ENCODE data around the gene AK3. TPM values are rescaled to one million over a fixed set of nuclear protein-coding genes. Genes with fewer than 3 reads are reported as not detected.

Gene AK3
- total RNA-seq, 2 donors from 2014 or later = 89.1 to 95.7 TPM

DNA sequence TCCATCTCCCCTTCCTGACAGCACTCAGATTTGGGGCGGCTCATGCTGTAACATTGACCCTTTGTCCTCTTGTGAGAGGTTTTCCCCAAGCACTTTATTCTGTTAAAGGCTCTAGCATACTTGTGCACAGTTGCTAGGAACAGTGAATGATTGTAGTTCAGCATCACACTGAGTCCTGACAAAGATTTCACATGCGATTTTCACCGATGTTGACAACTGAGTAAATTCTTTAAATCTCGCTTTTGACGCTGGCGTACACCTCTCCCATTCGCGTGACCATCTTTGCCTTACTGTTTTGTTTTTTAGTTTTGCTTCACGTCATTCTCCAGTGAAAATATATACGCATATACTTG lies 60.9 kb downstream of the AK3 start:
- DNase-seq (no peak), ATAC-seq (no peak)
- intact Hi-C loops (cut with DNase I, micrococcal nuclease) = loop anchor here in 1 of 2 donors (10.0 kb wide), 1 partner anchor 55 kb away; no protein-coding TSS in a partner anchor

DNA sequence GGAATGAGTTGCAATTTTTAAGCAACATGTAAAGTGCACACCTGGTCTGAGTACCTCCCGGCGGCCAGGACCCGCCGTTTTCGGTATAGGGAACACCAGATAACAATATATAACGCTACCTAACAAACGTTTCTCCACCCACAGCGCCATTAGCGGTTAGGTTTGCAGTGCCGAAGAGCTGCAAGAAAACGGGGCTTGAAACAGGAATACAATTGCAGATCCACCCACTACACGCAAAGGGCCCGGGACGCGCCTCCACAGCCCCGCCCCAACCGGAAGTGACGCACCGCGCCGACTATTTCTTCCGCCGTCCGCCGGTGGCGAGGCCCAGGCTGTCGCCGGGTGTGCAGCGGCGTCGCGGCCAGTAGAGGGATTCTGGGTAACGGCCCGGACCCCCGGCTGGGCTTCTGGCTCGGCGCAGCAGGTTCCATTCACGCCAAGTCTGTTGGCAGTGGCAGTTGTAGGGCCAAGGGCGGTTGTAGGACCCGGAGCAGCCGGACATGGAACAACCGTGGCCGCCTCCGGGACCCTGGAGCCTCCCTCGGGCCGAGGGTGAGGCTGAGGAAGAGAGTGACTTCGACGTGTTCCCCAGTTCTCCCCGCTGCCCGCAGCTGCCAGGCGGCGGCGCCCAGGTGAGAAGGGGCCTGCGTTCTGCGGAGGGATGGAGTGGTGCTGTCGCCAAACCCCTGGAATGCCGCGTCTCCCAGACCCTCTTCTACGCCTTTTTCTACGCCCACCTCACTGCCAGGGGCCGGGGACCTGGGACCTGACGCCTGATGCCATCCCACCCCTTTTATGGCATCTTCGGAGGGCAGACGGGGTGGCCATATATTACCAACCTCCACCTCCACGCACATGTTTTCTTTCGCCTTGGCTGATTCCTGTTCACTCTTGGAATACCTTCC lies 61.5 kb downstream of the AK3 start, which contains the start of gene CDC37L1:
Gene CDC37L1 (plus strand): TSS at position 302 of the 905 bp plus-strand sequence. CDS start 199 bp downstream, at position 501.
- peak; percentile 97 to 100 for DNase-seq
- intact Hi-C loops (cut with DNase I, micrococcal nuclease) = loop anchor here in 1 of 2 donors (10.0 kb wide), 1 partner anchor 55 kb away; no protein-coding TSS in a partner anchor
- peak; percentile 94 for ATAC-seq

GRCh38 chr9:4678679-4679267 lies 62.2 kb downstream of the AK3 start:
- intact Hi-C loops (cut with DNase I, micrococcal nuclease) = no loop called here
- ATAC-seq (peak; percentile 23), DNase-seq (peak in 1 of 2 donors; percentile 36)

- ATAC-seq (no peak), DNase-seq (no peak)
- intact Hi-C loops (cut with DNase I, micrococcal nuclease) = no loop called here
Measured at GRCh38 chr9:4677392-4677791, 63.6 kb downstream of the AK3 start.

- no peak for ATAC-seq
- intact Hi-C loops (cut with DNase I, micrococcal nuclease) = no loop called here
- no peak for DNase-seq
Measured at GRCh38 chr9:4674783-4675182, 66.2 kb downstream of the AK3 start.

DNA sequence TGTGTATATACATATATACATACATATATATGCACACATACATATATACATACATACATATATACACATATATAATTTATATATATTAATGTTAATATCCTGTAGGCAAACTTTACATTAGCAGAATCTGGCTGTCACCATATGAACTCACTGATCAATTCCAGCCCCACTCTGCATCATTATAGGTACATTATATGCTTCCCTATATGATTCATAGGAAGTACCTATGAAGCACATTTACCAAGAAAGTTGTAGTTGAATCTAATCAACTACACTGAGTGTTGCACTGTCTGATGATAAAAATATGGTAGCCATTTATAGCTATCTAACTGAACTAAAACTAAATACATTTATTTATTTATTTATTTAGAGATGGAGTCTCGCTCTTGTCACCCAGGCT lies 69.3 kb downstream of the AK3 start:
- intact Hi-C loops (cut with DNase I, micrococcal nuclease) = no loop called here
- no peak for DNase-seq
- ATAC-seq = no peak

GRCh38 chr9:4670591-4670990 lies 70.4 kb downstream of the AK3 start:
- DNase-seq (no peak), ATAC-seq (no peak)
- intact Hi-C loops (cut with DNase I, micrococcal nuclease) = no loop called here

DNA sequence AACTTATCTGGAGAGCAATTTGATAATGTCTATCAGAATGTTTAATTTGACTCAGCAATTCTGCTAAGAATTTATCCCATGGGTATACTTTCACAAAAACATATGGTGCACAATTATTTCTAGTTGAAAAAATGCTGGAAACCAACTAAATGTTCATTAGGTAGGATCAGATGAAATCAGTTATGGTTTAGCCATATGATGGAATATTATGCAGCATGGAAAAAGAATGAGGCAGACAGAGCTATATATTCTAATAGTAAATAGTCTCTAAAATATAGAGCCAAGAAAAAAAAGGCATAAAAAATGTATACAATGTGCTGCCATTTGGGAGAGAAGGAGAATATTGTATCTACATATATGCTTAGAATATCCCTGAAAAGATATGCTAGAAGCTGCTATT lies 71.1 kb downstream of the AK3 start:
- ATAC-seq (no peak), DNase-seq (no peak)
- intact Hi-C loops (cut with DNase I, micrococcal nuclease) = loop anchor here in 1 of 2 donors (10.0 kb wide), 1 partner anchor 315 kb away; the partner anchor contains the start of gene JAK2

- DNase-seq (no peak), ATAC-seq (no peak)
- intact Hi-C loops (cut with DNase I, micrococcal nuclease) = loop anchor here in 1 of 2 donors (10.0 kb wide), 1 partner anchor 316 kb away; the partner anchor contains the start of gene JAK2
Measured at GRCh38 chr9:4668604-4669003, 72.4 kb downstream of the AK3 start.

GRCh38 chr9:4667681-4668080 lies 73.3 kb downstream of the AK3 start:
- intact Hi-C loops (cut with DNase I, micrococcal nuclease) = loop anchor here in 1 of 2 donors (10.0 kb wide), 1 partner anchor 317 kb away; the partner anchor contains the start of gene JAK2
- DNase-seq (no peak), ATAC-seq (no peak)

DNA sequence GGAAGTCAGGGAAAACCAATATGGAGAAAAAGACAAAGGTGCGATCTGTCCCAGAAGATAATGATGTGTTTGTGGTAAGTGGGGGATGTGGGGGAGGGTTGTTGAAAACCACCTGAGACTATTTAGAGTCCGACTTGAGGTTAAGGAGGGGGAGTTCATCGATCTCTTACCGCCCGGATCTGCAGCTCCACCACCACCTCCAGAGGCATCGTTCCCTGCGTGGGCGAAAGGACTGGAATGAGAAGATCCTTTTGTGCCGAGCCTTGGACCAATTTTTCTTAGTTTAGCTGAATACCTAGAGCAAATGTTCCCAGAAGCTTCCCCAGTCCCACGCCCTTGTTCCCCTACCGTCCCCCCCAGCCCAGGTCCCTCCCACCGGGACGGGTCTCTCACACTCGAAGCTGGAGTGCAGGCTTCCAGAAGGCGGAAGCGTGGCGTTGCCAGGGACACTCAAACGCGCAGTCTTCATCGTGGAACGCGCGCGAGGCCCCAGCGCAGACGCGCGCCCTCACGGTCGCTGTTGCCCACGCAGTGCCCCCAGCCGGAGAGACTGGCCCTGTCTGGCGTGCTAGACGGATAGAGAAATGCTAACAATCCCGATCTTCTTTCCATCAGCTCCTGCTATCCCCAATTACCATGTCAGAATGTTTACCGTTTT lies 74.8 kb downstream of the AK3 start, which contains the start of gene SPATA6L:
Gene SPATA6L (minus strand): TSS at position 439 of the 658 bp plus-strand sequence. CDS start 230 bp downstream, at position 209.
- intact Hi-C loops (cut with DNase I, micrococcal nuclease) = loop anchor here in 1 of 2 donors (10.0 kb wide), 1 partner anchor 319 kb away; the partner anchor contains the start of gene JAK2
- DNase-seq (peak; percentile 78 to 81), ATAC-seq (peak; percentile 58)

DNA sequence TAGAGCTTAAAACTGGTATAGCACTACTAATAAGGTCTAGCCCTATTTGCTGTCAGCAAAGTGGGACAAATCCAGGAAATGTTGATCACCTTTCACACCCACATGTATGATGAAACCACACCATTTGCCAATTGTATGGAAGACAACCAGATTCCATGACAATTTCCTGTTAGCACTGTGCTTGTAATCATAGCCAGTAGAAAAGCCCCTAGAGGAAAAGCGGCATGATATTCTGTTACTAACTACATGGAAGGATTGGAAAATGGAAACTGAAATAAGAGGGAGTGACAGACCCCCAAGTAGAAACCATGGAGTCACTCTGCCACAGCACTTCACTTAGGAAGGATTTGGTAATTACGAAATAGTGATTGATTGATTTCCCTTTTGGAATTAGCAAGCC lies 75.6 kb downstream of the AK3 start:
- intact Hi-C loops (cut with DNase I, micrococcal nuclease) = loop anchor here in 1 of 2 donors (10.0 kb wide), 1 partner anchor 319 kb away; the partner anchor contains the start of gene JAK2
- no peak for ATAC-seq
- no peak for DNase-seq

DNA sequence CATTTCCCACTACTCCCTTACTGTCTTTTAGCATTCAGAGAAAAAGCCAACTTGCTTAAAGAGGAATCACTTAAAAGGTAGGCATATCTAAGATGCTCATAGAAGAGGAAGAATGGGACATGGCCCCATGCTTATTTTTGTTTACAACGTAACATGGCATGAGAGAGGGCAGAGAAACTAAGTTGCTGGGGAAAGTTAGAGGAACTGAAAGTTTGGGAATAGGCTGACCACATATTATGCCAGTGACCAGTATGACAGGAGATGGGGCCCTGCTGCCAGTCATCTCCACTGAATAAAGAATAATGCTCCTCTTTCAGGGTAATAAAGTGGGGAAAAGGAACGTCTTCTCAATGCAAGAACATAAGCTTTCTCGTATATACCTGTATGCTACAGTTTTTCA lies 77.0 kb downstream of the AK3 start:
- ATAC-seq (no peak), DNase-seq (no peak)
- intact Hi-C loops (cut with DNase I, micrococcal nuclease) = loop anchor here in 1 of 2 donors (5.0 to 10.0 kb wide), 2 partner anchors 78 to 321 kb away; partner anchors contain the start of genes AK3 and JAK2

DNA sequence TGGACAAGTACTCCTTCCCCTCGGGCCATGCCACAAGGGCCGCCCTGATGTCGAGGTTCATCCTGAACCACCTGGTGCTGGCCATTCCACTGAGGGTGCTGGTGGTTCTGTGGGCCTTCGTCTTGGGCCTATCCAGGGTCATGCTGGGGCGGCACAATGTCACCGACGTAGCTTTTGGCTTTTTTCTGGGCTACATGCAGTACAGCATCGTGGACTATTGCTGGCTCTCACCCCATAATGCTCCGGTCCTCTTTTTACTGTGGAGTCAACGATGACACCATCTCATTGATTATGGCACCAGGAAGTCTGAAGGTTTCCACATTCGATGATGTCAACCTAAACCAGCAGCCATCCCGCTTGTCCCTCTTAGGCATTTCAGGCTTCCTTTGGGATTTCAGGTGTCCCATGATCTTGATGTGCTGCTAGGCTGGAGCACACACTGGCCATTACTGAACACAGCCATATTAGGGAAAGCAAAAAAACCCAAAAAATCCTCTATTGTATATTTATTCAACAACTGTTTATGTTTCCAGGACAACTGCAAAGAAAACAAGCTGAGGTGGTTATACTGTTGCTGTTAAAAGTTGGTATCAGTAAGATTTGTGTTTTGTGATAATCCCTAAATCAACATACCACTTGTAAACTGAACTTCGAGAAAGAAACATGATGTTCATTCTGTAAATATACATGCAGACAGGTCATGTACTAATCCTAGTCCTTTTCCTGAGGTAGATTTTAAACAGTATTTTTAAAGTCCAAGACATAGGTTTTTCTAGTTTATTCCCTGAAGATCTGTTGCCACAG lies 77.8 kb downstream of the AK3 start:
- no peak for DNase-seq
- ATAC-seq = peak; percentile 43
- intact Hi-C loops (cut with DNase I, micrococcal nuclease) = loop anchor here in 1 of 2 donors (5.0 to 10.0 kb wide), 2 partner anchors 79 to 322 kb away; partner anchors contain the start of genes AK3 and JAK2

- DNase-seq (peak; percentile 90 to 92), ATAC-seq (peak; percentile 91)
- intact Hi-C loops (cut with DNase I, micrococcal nuclease) = loop anchor here in 1 of 2 donors (5.0 to 10.0 kb wide), 2 partner anchors 80 to 322 kb away; partner anchors contain the start of genes AK3 and JAK2
Measured at GRCh38 chr9:4662108-4662988, 78.7 kb downstream of the AK3 start, which contains the start of gene PLPP6. PLPP6 (plus strand) TSS chr9:4662294; CDS start chr9:4662376, 82 bp downstream.

DNA sequence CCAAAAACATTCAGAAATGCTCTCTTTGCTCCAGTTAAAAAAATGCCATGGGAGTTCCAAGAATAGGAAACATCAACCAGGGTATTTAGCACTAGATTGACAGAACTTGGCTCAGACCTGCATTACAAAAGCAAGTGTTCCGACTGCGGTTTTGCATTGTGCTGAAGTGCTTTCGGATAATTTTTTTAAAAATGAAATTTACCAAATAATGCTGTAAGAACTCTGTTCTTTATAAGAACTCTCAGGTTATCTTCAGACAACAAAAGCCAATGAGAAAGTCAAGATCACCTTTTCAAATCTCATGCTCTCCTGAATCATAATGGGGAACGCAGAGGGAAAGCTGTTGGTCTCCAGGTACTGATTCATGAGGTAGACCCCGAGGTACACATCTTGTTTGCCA lies 79.4 kb downstream of the AK3 start:
- ATAC-seq (no peak), DNase-seq (no peak)
- intact Hi-C loops (cut with DNase I, micrococcal nuclease) = loop anchor here in 1 of 2 donors (5.0 to 10.0 kb wide), 2 partner anchors 81 to 323 kb away; partner anchors contain the start of genes AK3 and JAK2

DNA sequence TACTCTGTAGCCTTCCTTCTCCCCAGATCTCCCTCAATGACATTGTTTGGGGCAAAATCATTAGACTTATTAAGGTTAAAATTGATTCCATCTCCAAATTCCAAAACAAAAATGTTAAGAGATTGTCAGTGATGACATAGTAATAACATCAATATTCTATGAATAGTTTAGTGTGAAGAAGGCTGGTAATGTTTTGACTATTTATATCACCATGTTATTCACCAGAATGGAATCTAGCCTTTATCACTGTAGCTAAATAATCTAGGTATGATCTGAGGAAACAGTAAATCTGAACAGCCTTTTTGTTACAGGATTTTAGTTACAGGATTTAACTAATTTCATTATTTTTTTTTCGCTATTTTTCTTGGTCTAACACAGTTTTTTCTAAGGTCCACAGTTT lies 79.8 kb downstream of the AK3 start:
- no peak for DNase-seq
- ATAC-seq = no peak
- intact Hi-C loops (cut with DNase I, micrococcal nuclease) = loop anchor here in 1 of 2 donors (5.0 to 10.0 kb wide), 2 partner anchors 81 to 324 kb away; partner anchors contain the start of genes AK3 and JAK2

Data from left colon (tissue), 2 donors.